ENCODE measurements around the gene ETV5. TPM values are rescaled to one million over a fixed set of nuclear protein-coding genes. Genes with fewer than 3 reads are reported as not detected.
A peak's percentile ranks its signal among the peaks of the same experiment; 100 is the strongest.

ETV5 gene
- total RNA-seq, 4 donors from 2014 or later: 1.9 to 12.2 (median 4.0) TPM; not detected in 1

DNA sequence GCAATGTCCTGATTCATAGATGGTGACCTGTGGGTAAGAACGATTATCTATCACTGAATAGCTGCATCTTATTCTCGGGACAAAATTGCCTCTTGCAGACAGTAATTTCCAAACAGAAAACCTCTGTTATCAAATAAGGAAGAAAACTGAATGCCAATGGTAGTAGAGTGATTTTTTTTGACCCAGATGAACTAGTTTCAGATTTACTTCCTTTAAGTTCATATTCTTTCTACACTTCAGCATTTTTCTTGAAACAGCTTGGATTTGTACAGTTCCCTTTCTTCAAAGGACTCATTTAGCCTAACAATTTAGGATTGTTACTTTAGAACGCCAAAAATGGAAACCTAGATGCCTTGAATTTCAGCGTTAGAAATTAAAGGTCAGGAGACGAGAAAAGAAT, 14.6 kb downstream of the ETV5 start:
- H3K4me1 ChIP-seq: peaks cover 4 to 28% (median 18%) of the 10 kb centered on the region in 4 donors
- no peaks in the 10 kb centered on the region for H3K27me3 ChIP-seq
- intact Hi-C loops (cut with DNase I; ENCODE audit: low total_unique reads): no loop called here
- in situ Hi-C loops (cut with MboI; ENCODE audit: low pct_ligation_motif_present in 1 of 4, low pct_unique_long_range_greater_than_20kb in 1 of 4, low sequenced_read_pairs in 3 of 4): no loop called here
- TF ChIP-seq, protein P1, sequence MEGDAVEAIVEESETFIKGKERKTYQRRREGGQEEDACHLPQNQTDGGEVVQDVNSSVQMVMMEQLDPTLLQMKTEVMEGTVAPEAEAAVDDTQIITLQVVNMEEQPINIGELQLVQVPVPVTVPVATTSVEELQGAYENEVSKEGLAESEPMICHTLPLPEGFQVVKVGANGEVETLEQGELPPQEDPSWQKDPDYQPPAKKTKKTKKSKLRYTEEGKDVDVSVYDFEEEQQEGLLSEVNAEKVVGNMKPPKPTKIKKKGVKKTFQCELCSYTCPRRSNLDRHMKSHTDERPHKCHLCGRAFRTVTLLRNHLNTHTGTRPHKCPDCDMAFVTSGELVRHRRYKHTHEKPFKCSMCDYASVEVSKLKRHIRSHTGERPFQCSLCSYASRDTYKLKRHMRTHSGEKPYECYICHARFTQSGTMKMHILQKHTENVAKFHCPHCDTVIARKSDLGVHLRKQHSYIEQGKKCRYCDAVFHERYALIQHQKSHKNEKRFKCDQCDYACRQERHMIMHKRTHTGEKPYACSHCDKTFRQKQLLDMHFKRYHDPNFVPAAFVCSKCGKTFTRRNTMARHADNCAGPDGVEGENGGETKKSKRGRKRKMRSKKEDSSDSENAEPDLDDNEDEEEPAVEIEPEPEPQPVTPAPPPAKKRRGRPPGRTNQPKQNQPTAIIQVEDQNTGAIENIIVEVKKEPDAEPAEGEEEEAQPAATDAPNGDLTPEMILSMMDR (IDR thresholded peaks at IDR 0.05): no peak
- TF ChIP-seq POLR2AphosphoS5 (IDR thresholded peaks at IDR 0.05) (no peak), POLR2A (IDR thresholded peaks at IDR 0.05) (no peak), EP300 (IDR thresholded peaks at IDR 0.05; ENCODE audit: low read depth) (no peak)
- no peak for DNase-seq
- no peaks in the 10 kb centered on the region for H3K9me3 ChIP-seq
- H3K4me3 ChIP-seq: no peak overlapping the region
- H3K36me3 ChIP-seq: no peaks in the 10 kb centered on the region
- 72 to 73% methylated on average over 5 of the region's 5 CpGs for WGBS, 2 donors (ENCODE audit: low coverage in 1 of 2)
- peak overlapping the region in 2 of 4 donors; percentile 3 to 14 for H3K27ac ChIP-seq

DNA sequence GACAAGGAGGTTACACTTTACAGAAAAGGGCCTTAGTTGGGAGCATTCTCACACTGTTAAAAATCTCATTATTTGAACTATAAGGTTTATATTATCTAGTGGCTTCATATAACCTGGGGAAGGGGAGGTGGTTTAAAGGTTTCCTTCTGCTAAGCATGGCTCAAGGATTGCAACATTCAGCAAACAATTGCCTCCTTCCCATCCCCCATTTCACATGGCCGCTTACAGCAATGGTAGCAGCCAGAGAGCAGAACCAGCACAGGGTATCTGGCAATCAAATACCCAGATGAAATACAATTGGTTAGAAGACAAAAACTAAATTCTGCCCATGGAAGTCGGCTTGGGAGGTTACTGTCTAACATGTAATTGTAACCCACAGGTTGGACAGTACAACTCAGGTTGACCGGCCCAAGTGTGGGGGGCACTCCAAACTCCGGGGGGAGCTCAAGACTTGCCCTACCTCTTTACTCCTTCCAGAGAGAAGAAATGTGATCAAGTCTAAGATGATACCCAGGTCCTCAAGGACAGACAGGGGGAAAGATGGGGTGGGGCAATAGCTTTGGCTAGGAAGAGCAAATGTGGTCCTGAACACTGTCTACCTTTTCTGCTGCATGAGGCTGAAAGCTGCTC, 15.5 kb downstream of the ETV5 start:
- H3K4me3 ChIP-seq: no peak overlapping the region
- H3K4me1 ChIP-seq: peaks cover 4 to 25% (median 17%) of the 10 kb centered on the region in 4 donors
- H3K36me3 ChIP-seq: no peaks in the 10 kb centered on the region
- H3K27me3 ChIP-seq: no peaks in the 10 kb centered on the region
- WGBS, 2 donors (ENCODE audit: low coverage in 1 of 2): 60 to 75% methylated on average over 2 to 4 of the region's 4 CpGs
- intact Hi-C loops (cut with DNase I; ENCODE audit: low total_unique reads) (no loop called here), in situ Hi-C loops (cut with MboI; ENCODE audit: low pct_ligation_motif_present in 1 of 4, low pct_unique_long_range_greater_than_20kb in 1 of 4, low sequenced_read_pairs in 3 of 4) (no loop called here)
- TF ChIP-seq POLR2AphosphoS5 (IDR thresholded peaks at IDR 0.05) (no peak), POLR2A (IDR thresholded peaks at IDR 0.05) (no peak), EP300 (IDR thresholded peaks at IDR 0.05; ENCODE audit: low read depth) (no peak)
- TF ChIP-seq, protein P1 (IDR thresholded peaks at IDR 0.05): no peak
- DNase-seq: no peak
- no peaks in the 10 kb centered on the region for H3K9me3 ChIP-seq
- no peak overlapping the region for H3K27ac ChIP-seq

DNA sequence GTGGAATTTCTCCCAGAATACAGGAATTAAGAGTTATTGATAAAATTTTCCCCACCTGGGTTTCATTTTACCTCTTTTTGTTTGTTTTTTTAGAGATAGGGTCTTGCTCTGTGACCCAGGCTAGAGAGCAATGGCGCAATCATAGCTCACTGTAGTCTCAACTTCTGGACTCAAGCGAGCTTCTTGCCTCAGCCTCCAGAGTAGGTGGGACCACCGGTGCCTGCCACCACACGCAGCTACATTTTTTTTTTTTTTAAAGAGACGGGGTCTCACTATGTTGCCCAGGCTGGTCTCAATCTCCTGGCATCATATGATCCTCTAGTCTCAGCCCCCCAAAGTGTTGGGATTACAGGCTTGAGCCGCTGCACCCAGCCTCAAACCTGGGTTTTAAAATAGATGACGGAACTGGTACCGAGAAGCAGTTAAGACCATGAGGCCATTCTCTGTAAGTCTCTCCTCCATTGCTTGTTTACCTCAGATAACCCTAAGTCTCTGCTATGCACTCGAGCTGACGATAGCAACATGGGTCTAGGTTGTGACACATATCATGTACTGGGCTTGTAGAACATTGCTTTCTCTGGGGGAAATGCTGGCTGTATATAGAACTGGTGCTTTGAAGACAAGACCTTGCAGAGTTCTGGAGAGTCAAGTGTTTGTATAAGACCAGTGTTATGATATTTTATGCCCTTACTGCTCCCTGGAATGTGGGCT, 16.4 kb downstream of the ETV5 start:
- intact Hi-C loops (cut with DNase I; ENCODE audit: low total_unique reads): no loop called here
- no peak for DNase-seq
- in situ Hi-C loops (cut with MboI; ENCODE audit: low pct_ligation_motif_present in 1 of 4, low pct_unique_long_range_greater_than_20kb in 1 of 4, low sequenced_read_pairs in 3 of 4): no loop called here
- Histone ChIP-seq H3K27ac (no peak overlapping the region), H3K27me3 (no peaks in the 10 kb centered on the region), H3K4me1 (peaks cover 4 to 16% (median 9%) of the 10 kb centered on the region in 4 donors), H3K36me3 (no peaks in the 10 kb centered on the region), H3K9me3 (no peaks in the 10 kb centered on the region), H3K4me3 (no peak overlapping the region)
- 87 to 91% methylated on average over 5 to 10 of the region's 10 CpGs for WGBS, 2 donors (ENCODE audit: low coverage in 1 of 2)
- TF ChIP-seq POLR2A (IDR thresholded peaks at IDR 0.05) (no peak), POLR2AphosphoS5 (IDR thresholded peaks at IDR 0.05) (no peak), EP300 (IDR thresholded peaks at IDR 0.05; ENCODE audit: low read depth) (no peak)
- TF ChIP-seq, protein P1 (IDR thresholded peaks at IDR 0.05): no peak

DNA sequence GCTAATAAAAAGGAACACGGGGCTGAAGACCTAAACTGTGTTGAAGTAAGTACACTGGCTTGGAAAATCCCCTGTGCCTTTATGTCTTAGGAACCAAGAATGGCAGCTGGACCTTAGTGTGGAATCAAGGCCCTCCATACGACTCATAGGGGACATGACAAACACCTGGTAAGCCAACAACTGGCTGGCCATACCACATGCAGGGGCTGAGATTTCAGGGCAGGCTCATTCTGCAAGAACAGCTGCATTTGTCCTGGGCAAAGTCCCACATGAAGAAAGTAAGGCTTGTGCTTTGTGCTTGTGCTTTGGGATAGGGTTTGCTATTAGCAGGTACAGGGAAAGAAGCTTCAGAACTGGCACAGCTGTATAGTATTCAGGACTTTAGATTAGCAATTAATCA, 18.0 kb downstream of the ETV5 start:
- Histone ChIP-seq H3K4me3 (no peak overlapping the region), H3K36me3 (no peaks in the 10 kb centered on the region), H3K27me3 (no peaks in the 10 kb centered on the region), H3K4me1 (peaks cover 0 to under 1% (median 0%) of the 10 kb centered on the region in 4 donors), H3K9me3 (no peaks in the 10 kb centered on the region), H3K27ac (no peak overlapping the region)
- 69 to 71% methylated on average over 1 to 2 of the region's 2 CpGs for WGBS, 2 donors (ENCODE audit: low coverage in 1 of 2)
- no peak for TF ChIP-seq EP300 (IDR thresholded peaks at IDR 0.05; ENCODE audit: low read depth)
- TF ChIP-seq, protein P1 (IDR thresholded peaks at IDR 0.05): no peak
- TF ChIP-seq POLR2A (IDR thresholded peaks at IDR 0.05): no peak
- no peak for TF ChIP-seq POLR2AphosphoS5 (IDR thresholded peaks at IDR 0.05)
- DNase-seq: no peak
- intact Hi-C loops (cut with DNase I; ENCODE audit: low total_unique reads): no loop called here
- in situ Hi-C loops (cut with MboI; ENCODE audit: low pct_ligation_motif_present in 1 of 4, low pct_unique_long_range_greater_than_20kb in 1 of 4, low sequenced_read_pairs in 3 of 4): no loop called here

Data from transverse colon (tissue), 4 donors.